HepG2 (cell line): ENCODE data around the gene RPF1. TPM values are rescaled to one million over a fixed set of nuclear protein-coding genes. Genes with fewer than 3 reads are reported as not detected.

Source experiments
- ADNP ChIP-seq: sonication (generic); formaldehyde crosslinking; IDR thresholded peaks from 2 replicates; pipeline ENCODE4 v1.4.0; 2020; ENCODE audit warnings: missing genetic modification reagents
- AGO2 ChIP-seq: fragments of 200-400 bp; formaldehyde crosslinking; optimal IDR thresholded peaks from 2 replicates; pipeline ENCODE3; 2017; ENCODE audit warnings: mild to moderate bottlenecking, low read depth, low read length, moderate library complexity
- BHLHE40 ChIP-seq: IDR thresholded peaks from 2 replicates; pipeline ENCODE4 v1.6.1; 2011; ENCODE audit warnings: low read length, improper control_type of control experiment
- CCDC6 ChIP-seq: sonication (generic); formaldehyde crosslinking; IDR thresholded peaks from 2 replicates; pipeline ENCODE4 v1.8.1; 2022; ENCODE audit warnings: mild to moderate bottlenecking, missing genetic modification reagents, moderate library complexity
- GLI4 ChIP-seq: sonication (generic); formaldehyde crosslinking; IDR thresholded peaks from 2 replicates; pipeline ENCODE4 v1.5.1; 2020; ENCODE audit warnings: missing genetic modification reagents, mild to moderate bottlenecking, moderate library complexity, borderline replicate concordance
- GTF2F1 ChIP-seq: fragments of 150-350 bp; IDR thresholded peaks from 2 replicates; pipeline ENCODE4 v1.6.1; 2014; ENCODE audit warnings: low read length
- HNRNPH1 ChIP-seq: fragments of 200-400 bp; formaldehyde crosslinking; optimal IDR thresholded peaks from 2 replicates; pipeline ENCODE3; 2017; ENCODE audit warnings: mild to moderate bottlenecking, low read depth, low read length
- KAT8 ChIP-seq: IDR thresholded peaks from 2 replicates; pipeline ENCODE4 v1.6.1; 2016; ENCODE audit warnings: missing genetic modification reagents, missing compliant biosample characterization
- KDM3A ChIP-seq: IDR thresholded peaks from 2 replicates; pipeline ENCODE4 v1.6.1; 2018; ENCODE audit warnings: low read depth, missing compliant biosample characterization
- KDM6A ChIP-seq: IDR thresholded peaks from 2 replicates; pipeline ENCODE4 v1.6.1; 2016; ENCODE audit warnings: low read depth
- KLF11 ChIP-seq: IDR thresholded peaks from 2 replicates; pipeline ENCODE4 v1.6.1; 2016; ENCODE audit warnings: missing compliant biosample characterization
- RCOR2 ChIP-seq: IDR thresholded peaks from 2 replicates; pipeline ENCODE4 v1.6.1; 2016; ENCODE audit warnings: missing biosample characterization, missing genetic modification reagents
- RXRA ChIP-seq: sonication (generic); formaldehyde crosslinking; IDR thresholded peaks from 2 replicates; pipeline ENCODE4 v1.5.1; 2020; ENCODE audit warnings: missing genetic modification reagents
- ZFP37 ChIP-seq: sonication (generic); formaldehyde crosslinking; IDR thresholded peaks from 2 replicates; pipeline ENCODE4 v1.4.0; 2020; ENCODE audit warnings: missing genetic modification reagents, borderline replicate concordance
- ZNF326 ChIP-seq: sonication (generic); formaldehyde crosslinking; IDR thresholded peaks from 2 replicates; pipeline ENCODE4 v1.4.0; 2020; ENCODE audit warnings: missing genetic modification reagents, borderline replicate concordance
- ZNF431 ChIP-seq: sonication (generic); formaldehyde crosslinking; IDR thresholded peaks from 2 replicates; pipeline ENCODE4 v1.9.0; 2022; ENCODE audit warnings: missing genetic modification reagents, low read depth, mild to moderate bottlenecking, borderline replicate concordance
- ZNF619 ChIP-seq: sonication (generic); formaldehyde crosslinking; IDR thresholded peaks from 2 replicates; pipeline ENCODE4 v1.4.0; 2020; ENCODE audit warnings: mild to moderate bottlenecking, missing genetic modification reagents
- ZNF724P ChIP-seq: sonication (generic); formaldehyde crosslinking; IDR thresholded peaks from 2 replicates; pipeline ENCODE4 v1.8.0; 2022; ENCODE audit warnings: missing genetic modification reagents, borderline replicate concordance
- ZNF777 ChIP-seq: sonication (generic); formaldehyde crosslinking; IDR thresholded peaks from 2 replicates; pipeline ENCODE4 v1.4.0; 2020; ENCODE audit warnings: missing genetic modification reagents
- ZNF841 ChIP-seq: sonication (generic); formaldehyde crosslinking; IDR thresholded peaks from 2 replicates; pipeline ENCODE4 v1.8.1; 2023; ENCODE audit warnings: missing genetic modification reagents, borderline replicate concordance
- ZSCAN30 ChIP-seq: sonication (generic); formaldehyde crosslinking; IDR thresholded peaks from 2 replicates; pipeline ENCODE4 v1.5.0; 2020; ENCODE audit warnings: mild to moderate bottlenecking, missing genetic modification reagents
- polyA plus RNA-seq, 8 experiments: library from polyadenylated mRNA; depleted of rRNA in 3 of 8; stranded (reverse) in 7 of 8; unstranded in 1 of 8; fragments of >200 nt; fragmentation: Illumina TruSeq in 4 of 8; extraction: Trizol in 4 of 8; gene quantifications; 2 replicates each; pipeline versions ENCODE4 v1.2.1 to v1.2.3, GENCODE V29; 2011 to 2016; ENCODE audit warnings: low read depth in 4 of 8, missing spikeins in 1 of 8, mixed read lengths in 1 of 8; ENCODE audit not compliant: insufficient read depth in 1 of 8
- total RNA-seq, 5 experiments: library from RNA; depleted of rRNA; stranded (reverse); fragments of >200 nt; fragmentation: Illumina TruSeq; extraction: Trizol; gene quantifications; 2 replicates each; pipeline ENCODE4 v1.2.3, GENCODE V29; 2016; ENCODE audit warnings: low read depth in 1 of 5
- TF ChIP-seq, protein P1 (sequence below): sonication (generic); formaldehyde crosslinking; IDR thresholded peaks from 2 replicates; pipeline ENCODE4 v1.4.0; 2020; ENCODE audit warnings: low read depth, missing genetic modification reagents
- TF ChIP-seq, protein P2 (sequence below): sonication (generic); formaldehyde crosslinking; IDR thresholded peaks from 2 replicates; pipeline ENCODE4 v1.4.0; 2020; ENCODE audit warnings: missing genetic modification reagents
- TF ChIP-seq, protein P3 (sequence below): IDR thresholded peaks from 2 replicates; pipeline ENCODE4 v1.6.1; 2016; ENCODE audit warnings: low read depth, control low read depth
- TF ChIP-seq, protein P4 (sequence below): IDR thresholded peaks from 2 replicates; pipeline ENCODE4 v1.6.1; 2016; ENCODE audit warnings: low read depth, borderline replicate concordance

The RPF1 gene
- total and polyA plus RNA-seq, 2 of the 13 experiments (the other 11 are each of a cell fraction or from before 2014, with no cell fraction given): 23.0 to 39.0 TPM

DNA sequence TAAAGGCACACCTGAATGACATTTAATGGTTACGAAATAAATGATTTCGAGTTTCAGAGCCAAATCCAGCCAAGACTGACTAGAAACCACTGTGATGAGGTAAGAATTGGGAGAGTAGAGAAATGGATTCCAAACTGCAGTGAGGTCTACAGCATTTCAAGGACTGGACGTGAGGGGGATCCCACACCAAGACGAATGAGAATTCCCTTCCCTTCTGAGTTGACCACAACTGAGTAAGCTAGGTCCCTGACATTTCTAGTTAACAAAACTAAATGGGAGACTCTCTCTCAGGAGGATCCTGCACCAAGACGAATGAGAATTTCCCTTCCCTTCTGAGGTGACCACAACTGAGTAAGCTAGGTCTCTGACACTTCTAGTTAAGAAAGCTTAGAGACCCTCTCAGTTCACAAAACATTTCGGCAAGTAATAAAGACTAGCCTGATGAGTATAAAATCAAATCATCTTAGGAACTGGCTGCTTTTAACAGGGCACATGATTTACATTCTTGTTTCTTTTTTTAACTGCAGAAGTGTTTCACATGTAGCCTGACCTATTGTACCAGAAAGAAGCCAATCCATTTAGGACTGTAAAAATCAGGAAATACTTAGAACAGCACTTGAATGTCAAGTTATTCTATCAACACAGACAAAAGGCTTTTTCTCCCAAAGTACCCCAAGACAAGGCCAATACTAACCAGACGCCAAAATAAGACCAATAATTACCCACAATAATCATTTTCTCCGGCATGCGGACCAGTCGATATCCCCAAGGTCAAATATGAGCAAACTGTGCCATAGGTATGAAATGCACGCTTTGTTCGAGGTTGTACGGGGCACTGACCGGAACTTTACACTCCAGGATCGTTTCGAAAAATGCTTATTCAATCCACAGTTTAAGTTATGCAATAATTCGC is 25.8 kb downstream of the RPF1 start (continued):
- TF ChIP-seq KDM3A (CRISPR knock-in tag): 0 out of 2 replicates have a peak, but pooled peaks have one; percentile 55
- no peak; the same call in 1 of the 2 replicates for TF ChIP-seq CCDC6
- no peak for TF ChIP-seq AGO2
- 0 out of 2 replicates have a peak, but pooled peaks have one; percentile 18 for TF ChIP-seq BHLHE40
- TF ChIP-seq ZNF724P (CRISPR knock-in tag): no peak
- no peak for TF ChIP-seq ZSCAN30 (CRISPR knock-in tag)
- TF ChIP-seq, protein P1, sequence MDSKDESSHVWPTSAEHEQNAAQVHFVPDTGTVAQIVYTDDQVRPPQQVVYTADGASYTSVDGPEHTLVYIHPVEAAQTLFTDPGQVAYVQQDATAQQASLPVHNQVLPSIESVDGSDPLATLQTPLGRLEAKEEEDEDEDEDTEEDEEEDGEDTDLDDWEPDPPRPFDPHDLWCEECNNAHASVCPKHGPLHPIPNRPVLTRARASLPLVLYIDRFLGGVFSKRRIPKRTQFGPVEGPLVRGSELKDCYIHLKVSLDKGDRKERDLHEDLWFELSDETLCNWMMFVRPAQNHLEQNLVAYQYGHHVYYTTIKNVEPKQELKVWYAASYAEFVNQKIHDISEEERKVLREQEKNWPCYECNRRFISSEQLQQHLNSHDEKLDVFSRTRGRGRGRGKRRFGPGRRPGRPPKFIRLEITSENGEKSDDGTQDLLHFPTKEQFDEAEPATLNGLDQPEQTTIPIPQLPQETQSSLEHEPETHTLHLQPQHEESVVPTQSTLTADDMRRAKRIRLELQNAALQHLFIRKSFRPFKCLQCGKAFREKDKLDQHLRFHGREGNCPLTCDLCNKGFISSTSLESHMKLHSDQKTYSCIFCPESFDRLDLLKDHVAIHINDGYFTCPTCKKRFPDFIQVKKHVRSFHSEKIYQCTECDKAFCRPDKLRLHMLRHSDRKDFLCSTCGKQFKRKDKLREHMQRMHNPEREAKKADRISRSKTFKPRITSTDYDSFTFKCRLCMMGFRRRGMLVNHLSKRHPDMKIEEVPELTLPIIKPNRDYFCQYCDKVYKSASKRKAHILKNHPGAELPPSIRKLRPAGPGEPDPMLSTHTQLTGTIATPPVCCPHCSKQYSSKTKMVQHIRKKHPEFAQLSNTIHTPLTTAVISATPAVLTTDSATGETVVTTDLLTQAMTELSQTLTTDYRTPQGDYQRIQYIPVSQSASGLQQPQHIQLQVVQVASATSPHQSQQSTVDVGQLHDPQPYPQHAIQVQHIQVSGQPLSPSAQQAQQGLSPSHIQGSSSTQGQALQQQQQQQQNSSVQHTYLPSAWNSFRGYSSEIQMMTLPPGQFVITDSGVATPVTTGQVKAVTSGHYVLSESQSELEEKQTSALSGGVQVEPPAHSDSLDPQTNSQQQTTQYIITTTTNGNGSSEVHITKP (CRISPR knock-in tag): 0 out of 2 replicates have a peak, but pooled peaks have one; percentile 18
- TF ChIP-seq HNRNPH1: no peak
- TF ChIP-seq ZNF619: no peak
- no peak for TF ChIP-seq ZNF326 (CRISPR knock-in tag)
- no peak for TF ChIP-seq ADNP (CRISPR knock-in tag)
- TF ChIP-seq, protein P2, sequence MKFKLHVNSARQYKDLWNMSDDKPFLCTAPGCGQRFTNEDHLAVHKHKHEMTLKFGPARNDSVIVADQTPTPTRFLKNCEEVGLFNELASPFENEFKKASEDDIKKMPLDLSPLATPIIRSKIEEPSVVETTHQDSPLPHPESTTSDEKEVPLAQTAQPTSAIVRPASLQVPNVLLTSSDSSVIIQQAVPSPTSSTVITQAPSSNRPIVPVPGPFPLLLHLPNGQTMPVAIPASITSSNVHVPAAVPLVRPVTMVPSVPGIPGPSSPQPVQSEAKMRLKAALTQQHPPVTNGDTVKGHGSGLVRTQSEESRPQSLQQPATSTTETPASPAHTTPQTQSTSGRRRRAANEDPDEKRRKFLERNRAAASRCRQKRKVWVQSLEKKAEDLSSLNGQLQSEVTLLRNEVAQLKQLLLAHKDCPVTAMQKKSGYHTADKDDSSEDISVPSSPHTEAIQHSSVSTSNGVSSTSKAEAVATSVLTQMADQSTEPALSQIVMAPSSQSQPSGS (CRISPR knock-in tag): no peak
- TF ChIP-seq ZNF777 (CRISPR knock-in tag): no peak
- TF ChIP-seq GTF2F1: no peak
- no peak for TF ChIP-seq ZNF431 (CRISPR knock-in tag)
- TF ChIP-seq KLF11 (CRISPR knock-in tag): no peak
- no peak for TF ChIP-seq RCOR2 (CRISPR knock-in tag)
- TF ChIP-seq, protein P3, sequence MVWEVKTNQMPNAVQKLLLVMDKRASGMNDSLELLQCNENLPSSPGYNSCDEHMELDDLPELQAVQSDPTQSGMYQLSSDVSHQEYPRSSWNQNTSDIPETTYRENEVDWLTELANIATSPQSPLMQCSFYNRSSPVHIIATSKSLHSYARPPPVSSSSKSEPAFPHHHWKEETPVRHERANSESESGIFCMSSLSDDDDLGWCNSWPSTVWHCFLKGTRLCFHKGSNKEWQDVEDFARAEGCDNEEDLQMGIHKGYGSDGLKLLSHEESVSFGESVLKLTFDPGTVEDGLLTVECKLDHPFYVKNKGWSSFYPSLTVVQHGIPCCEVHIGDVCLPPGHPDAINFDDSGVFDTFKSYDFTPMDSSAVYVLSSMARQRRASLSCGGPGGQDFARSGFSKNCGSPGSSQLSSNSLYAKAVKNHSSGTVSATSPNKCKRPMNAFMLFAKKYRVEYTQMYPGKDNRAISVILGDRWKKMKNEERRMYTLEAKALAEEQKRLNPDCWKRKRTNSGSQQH (CRISPR knock-in tag): no peak; the same call in 1 of the 2 replicates
- TF ChIP-seq, protein P4, sequence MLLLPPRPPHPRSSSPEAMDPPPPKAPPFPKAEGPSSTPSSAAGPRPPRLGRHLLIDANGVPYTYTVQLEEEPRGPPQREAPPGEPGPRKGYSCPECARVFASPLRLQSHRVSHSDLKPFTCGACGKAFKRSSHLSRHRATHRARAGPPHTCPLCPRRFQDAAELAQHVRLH (CRISPR knock-in tag): no peak
- TF ChIP-seq GLI4 (CRISPR knock-in tag): no peak
- TF ChIP-seq ZFP37 (CRISPR knock-in tag): no peak
- TF ChIP-seq KDM6A (CRISPR knock-in tag): no peak
- no peak for TF ChIP-seq ZNF841 (CRISPR knock-in tag)
- peak; percentile 24; the same call in 1 of the 2 replicates for TF ChIP-seq KAT8 (CRISPR knock-in tag)
- TF ChIP-seq RXRA: peak; percentile 71; the same call in 1 of the 2 replicates
